HG03159 (cell line): ENCODE results near the gene GPR119.
A peak's percentile ranks its signal among the peaks of the same experiment; 100 is the strongest.
"Not testable (repeated sequence)": the region's sequence is repeated elsewhere in the genome, so short reads cannot be mapped to it uniquely, and the experiment has no call there.

Source experiments
- ATAC-seq: cut with Tn5 transposase; IDR thresholded peaks from one replicate; pipeline ENCODE4 v1.9.1; 2021; ENCODE audit warnings: mild to moderate bottlenecking, moderate library complexity; ENCODE audit not compliant: unreplicated experiment

GPR119 gene

GRCh38 chrX:130339408-130340222 is 45.9 kb downstream of the GPR119 start, which contains the start of gene SLC25A14:
SLC25A14 (plus strand) TSS chrX:130339919; CDS start chrX:130340279, 360 bp downstream.
- ATAC-seq, result peak; percentile 90

GRCh38 chrX:130338869-130339268 is 46.6 kb downstream of the GPR119 start:
- not testable (repeated sequence) for ATAC-seq

- no peak for ATAC-seq
These were observed 48.9 kb downstream of the GPR119 start for GRCh38 chrX:130336531-130336930.
